H9 (cell line): ENCODE data around the gene TMEM132D. TPM values are rescaled to one million over a fixed set of nuclear protein-coding genes. Genes with fewer than 3 reads are reported as not detected.

Experiments
- DNase-seq: peaks from one replicate; pipeline ENCODE4 v3.0.0-alpha.2; 2017
- H2AFZ ChIP-seq: one replicate; pipeline ENCODE4 v1.6.1; 2013; ENCODE audit warnings: mild to moderate bottlenecking, low read length, control low read depth, moderate library complexity
- H2AK5ac ChIP-seq: 2 replicates; pipeline ENCODE4 v1.6.1; 2013; ENCODE audit warnings: low read length, control low read depth, mixed read lengths; ENCODE audit not compliant: insufficient read length
- H2BK120ac ChIP-seq: one replicate; pipeline ENCODE4 v1.6.1; 2013; ENCODE audit warnings: low read depth, mild to moderate bottlenecking, low read length, control low read depth, inconsistent platforms; ENCODE audit not compliant: poor library complexity, severe bottlenecking
- H2BK12ac ChIP-seq: 2 replicates; pipeline ENCODE4 v1.6.1; 2013; ENCODE audit warnings: low read length, control low read depth, mixed read lengths, low read depth; ENCODE audit not compliant: insufficient read length
- H2BK15ac ChIP-seq: 2 replicates; pipeline ENCODE4 v1.6.1; 2013; ENCODE audit warnings: low read depth, low read length, control low read depth
- H2BK20ac ChIP-seq: one replicate; pipeline ENCODE4 v1.6.1; 2013; ENCODE audit warnings: low read depth, mild to moderate bottlenecking, low read length, control low read depth, inconsistent platforms; ENCODE audit not compliant: poor library complexity, severe bottlenecking
- H2BK5ac ChIP-seq: 2 replicates; pipeline ENCODE4 v1.6.1; 2013; ENCODE audit warnings: low read length, control low read depth, mixed read lengths; ENCODE audit not compliant: insufficient read length
- H3K14ac ChIP-seq: 2 replicates; pipeline ENCODE4 v1.6.1; 2013; ENCODE audit warnings: low read length, control low read depth; ENCODE audit not compliant: insufficient read depth
- H3K18ac ChIP-seq: 2 replicates; pipeline ENCODE4 v1.6.1; 2013; ENCODE audit warnings: low read depth, mild to moderate bottlenecking, mixed read lengths, low read length, control low read depth; ENCODE audit not compliant: insufficient read length
- H3K23ac ChIP-seq: 2 replicates; pipeline ENCODE4 v1.6.1; 2013; ENCODE audit warnings: low read length, control low read depth, mixed read lengths, low read depth; ENCODE audit not compliant: insufficient read length
- H3K23me2 ChIP-seq: 2 replicates; pipeline ENCODE4 v1.6.1; 2013; ENCODE audit warnings: low read depth, mild to moderate bottlenecking, mixed read lengths, low read length, control low read depth; ENCODE audit not compliant: insufficient read length, poor library complexity, severe bottlenecking
- H3K27ac ChIP-seq: 2 replicates; pipeline ENCODE4 v1.5.1; 2013; ENCODE audit warnings: low read length, control low read depth, mixed read lengths, low read depth; ENCODE audit not compliant: insufficient read length
- H3K27me3 ChIP-seq: 2 replicates; pipeline ENCODE4 v1.6.1; 2013; ENCODE audit warnings: low read length, control low read depth, inconsistent platforms; ENCODE audit not compliant: insufficient read depth
- H3K4ac ChIP-seq: 2 replicates; pipeline ENCODE4 v1.6.1; 2013; ENCODE audit warnings: low read depth, mild to moderate bottlenecking, control low read depth, inconsistent platforms, low read length, moderate library complexity
- H3K4me1 ChIP-seq: 2 replicates; pipeline ENCODE4 v1.6.1; 2013; ENCODE audit warnings: low read length, control low read depth, inconsistent platforms; ENCODE audit not compliant: insufficient read depth
- H3K4me2 ChIP-seq: 2 replicates; pipeline ENCODE4 v1.6.1; 2013; ENCODE audit warnings: low read length, control low read depth, mixed read lengths; ENCODE audit not compliant: insufficient read length, insufficient read depth
- H3K56ac ChIP-seq: 2 replicates; pipeline ENCODE4 v1.6.1; 2013; ENCODE audit warnings: low read depth, mild to moderate bottlenecking, mixed read lengths, low read length, control low read depth; ENCODE audit not compliant: insufficient read length
- H3K79me1 ChIP-seq: 2 replicates; pipeline ENCODE4 v1.6.1; 2013; ENCODE audit warnings: low read depth, mild to moderate bottlenecking, moderate library complexity, low read length, control low read depth, inconsistent platforms; ENCODE audit not compliant: insufficient read depth, poor library complexity, severe bottlenecking
- H3K79me2 ChIP-seq: 2 replicates; pipeline ENCODE4 v1.6.1; 2013; ENCODE audit warnings: low read length, control low read depth, inconsistent platforms; ENCODE audit not compliant: insufficient read depth
- H3K9ac ChIP-seq: 2 replicates; pipeline ENCODE4 v1.6.1; 2013; ENCODE audit warnings: low read length, control low read depth, mixed read lengths; ENCODE audit not compliant: insufficient read length; ENCODE audit errors: extremely low read depth
- H3K9me3 ChIP-seq: one replicate; pipeline ENCODE4 v1.6.1; 2013; ENCODE audit warnings: low read depth, low read length, inconsistent platforms; ENCODE audit not compliant: control insufficient read depth
- H3T11ph ChIP-seq: one replicate; pipeline ENCODE4 v1.6.1; 2013; ENCODE audit warnings: mild to moderate bottlenecking, low read length, control low read depth, inconsistent platforms
- H4K20me1 ChIP-seq: one replicate; pipeline ENCODE4 v1.6.1; 2013; ENCODE audit not compliant: control insufficient read depth, insufficient read length, insufficient read depth
- H4K5ac ChIP-seq: 2 replicates; pipeline ENCODE4 v1.6.1; 2013; ENCODE audit warnings: low read depth, mild to moderate bottlenecking, mixed read lengths, low read length, control low read depth; ENCODE audit not compliant: insufficient read length
- H4K8ac ChIP-seq: replicated peaks from 2 replicates; pipeline ENCODE4 v1.6.1; 2013; ENCODE audit warnings: low read length, control low read depth, mixed read lengths, low read depth; ENCODE audit not compliant: insufficient read length
- H4K91ac ChIP-seq: 2 replicates; pipeline ENCODE4 v1.6.1; 2013; ENCODE audit warnings: low read depth, mild to moderate bottlenecking, moderate library complexity, mixed read lengths, low read length, control low read depth; ENCODE audit not compliant: insufficient read length
- H3K27ac Mint-ChIP-seq, 3 experiments: 2 replicates in 2 of 3; 3 replicates in 1 of 3; pipeline ENCODE4 v1.8.0; 2020 to 2021; ENCODE audit warnings: mixed read lengths in 3 of 3, mild to moderate bottlenecking in 1 of 3, moderate library complexity in 1 of 3
- H3K27me3 Mint-ChIP-seq: 2 replicates; pipeline ENCODE4 v1.8.0; 2021; ENCODE audit warnings: low read depth, mild to moderate bottlenecking, moderate library complexity, mixed read lengths
- H3K36me3 Mint-ChIP-seq, 3 experiments: 2 replicates in 2 of 3; 3 replicates in 1 of 3; pipeline ENCODE4 v1.8.0; 2020 to 2021; ENCODE audit warnings: low read depth in 3 of 3, mixed read lengths in 3 of 3; ENCODE audit not compliant: insufficient read depth in 1 of 3
- H3K4me1 Mint-ChIP-seq, 2 experiments: 2 replicates each; pipeline ENCODE4 v1.8.0; 2020; ENCODE audit warnings: mixed read lengths in 2 of 2
- H3K4me3 Mint-ChIP-seq, 2 experiments: 2 replicates in 1 of 2; 3 replicates in 1 of 2; pipeline ENCODE4 v1.8.0; 2020 to 2021; ENCODE audit warnings: mild to moderate bottlenecking in 2 of 2, mixed read lengths in 2 of 2, moderate library complexity in 1 of 2
- H3K9me3 Mint-ChIP-seq, 2 experiments: 2 replicates in 1 of 2; 3 replicates in 1 of 2; pipeline ENCODE4 v1.8.0; 2020; ENCODE audit warnings: mild to moderate bottlenecking in 2 of 2, mixed read lengths in 2 of 2, moderate library complexity in 1 of 2
- WGBS: extraction: QIAGEN DNeasy Blood & Tissue Kit; methylation state at CpG from one replicate; pipeline ENCODE4 v1.1.7; 2013; ENCODE audit warnings: missing lambda C conversion rate, low lambda C conversion rate, mixed read lengths; ENCODE audit not compliant: insufficient read length; ENCODE audit errors: extremely low coverage; 5-methylcytosine and 5-hydroxymethylcytosine counted together
- total RNA-seq: library from RNA; stranded (reverse); gene quantifications from 2 replicates; pipeline ENCODE4 v1.2.1, GENCODE V29; 2021
- TF ChIP-seq, protein P1 (sequence below): fragments of 200-600 bp; sonication (generic); conservative IDR thresholded peaks from 3 replicates; pipeline ENCODE4 v1.8.0; 2021; ENCODE audit warnings: antibody characterized with exemption, mild to moderate bottlenecking

Gene TMEM132D
- total RNA-seq, 1 experiment from 2014 or later, result 6.1 TPM

DNA sequence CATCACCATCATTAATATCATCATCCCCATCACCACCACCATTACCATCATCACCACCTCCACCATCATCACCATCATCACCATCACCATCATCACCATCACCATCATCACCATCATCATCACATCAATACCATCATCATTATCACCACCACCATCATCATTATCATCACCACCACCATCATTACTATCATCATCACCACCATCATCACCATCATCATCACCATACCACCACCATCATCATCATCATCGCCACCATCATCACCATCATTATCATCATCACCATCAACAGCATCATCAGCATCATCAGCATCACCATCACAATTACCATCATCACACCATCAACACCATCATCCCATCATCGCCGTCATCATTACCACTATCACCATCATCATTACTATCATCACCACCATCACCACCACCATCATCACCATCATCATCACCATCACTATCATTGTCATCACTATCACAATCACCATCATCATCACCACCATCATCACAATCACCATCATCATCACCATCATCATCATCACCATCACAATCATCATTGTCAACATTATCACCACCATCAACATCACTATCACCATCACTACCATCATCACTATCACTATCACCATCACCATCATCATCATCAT is 767.0 kb downstream of the TMEM132D start:
- H2AFZ ChIP-seq, result no peak overlapping the region
- no peak overlapping the region for H2BK15ac ChIP-seq
- H3K14ac ChIP-seq, result no peak overlapping the region
- Mint-ChIP-seq H3K27ac (no peak overlapping the region), H3K36me3 (no peaks in the 10 kb centered on the region), H3K4me3 (no peak overlapping the region), H3K9me3 (no peaks in the 10 kb centered on the region), H3K27me3 (no peaks in the 10 kb centered on the region), H3K4me1 (no peaks in the 10 kb centered on the region)
- H2BK120ac ChIP-seq, result no peak overlapping the region
- H4K8ac ChIP-seq, result no peak overlapping the region
- no peak overlapping the region for H3K9ac ChIP-seq
- no peak overlapping the region for H3K56ac ChIP-seq
- no peak overlapping the region for H2BK12ac ChIP-seq
- no peak overlapping the region for H4K5ac ChIP-seq
- no peaks in the 10 kb centered on the region; the same call in 1 of the 2 replicates for H3K4me1 ChIP-seq
- DNase-seq, result no peak
- no peaks in the 10 kb centered on the region for H3K27me3 ChIP-seq
- no peaks in the 10 kb centered on the region for H3K9me3 ChIP-seq
- no peaks in the 10 kb centered on the region for H3K79me2 ChIP-seq
- TF ChIP-seq, protein P1, sequence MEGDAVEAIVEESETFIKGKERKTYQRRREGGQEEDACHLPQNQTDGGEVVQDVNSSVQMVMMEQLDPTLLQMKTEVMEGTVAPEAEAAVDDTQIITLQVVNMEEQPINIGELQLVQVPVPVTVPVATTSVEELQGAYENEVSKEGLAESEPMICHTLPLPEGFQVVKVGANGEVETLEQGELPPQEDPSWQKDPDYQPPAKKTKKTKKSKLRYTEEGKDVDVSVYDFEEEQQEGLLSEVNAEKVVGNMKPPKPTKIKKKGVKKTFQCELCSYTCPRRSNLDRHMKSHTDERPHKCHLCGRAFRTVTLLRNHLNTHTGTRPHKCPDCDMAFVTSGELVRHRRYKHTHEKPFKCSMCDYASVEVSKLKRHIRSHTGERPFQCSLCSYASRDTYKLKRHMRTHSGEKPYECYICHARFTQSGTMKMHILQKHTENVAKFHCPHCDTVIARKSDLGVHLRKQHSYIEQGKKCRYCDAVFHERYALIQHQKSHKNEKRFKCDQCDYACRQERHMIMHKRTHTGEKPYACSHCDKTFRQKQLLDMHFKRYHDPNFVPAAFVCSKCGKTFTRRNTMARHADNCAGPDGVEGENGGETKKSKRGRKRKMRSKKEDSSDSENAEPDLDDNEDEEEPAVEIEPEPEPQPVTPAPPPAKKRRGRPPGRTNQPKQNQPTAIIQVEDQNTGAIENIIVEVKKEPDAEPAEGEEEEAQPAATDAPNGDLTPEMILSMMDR, result no peak
- H3K79me1 ChIP-seq, result no peaks in the 10 kb centered on the region
- H2AK5ac ChIP-seq, result no peak overlapping the region
- WGBS, result 100% methylated on average over 3 of the region's 3 CpGs
- H4K91ac ChIP-seq, result no peak overlapping the region
- H3K23ac ChIP-seq, result no peak overlapping the region
- no peak overlapping the region for H2BK20ac ChIP-seq
- no peak overlapping the region for H3K4me2 ChIP-seq
- H3K18ac ChIP-seq, result no peak overlapping the region
- H3K23me2 ChIP-seq, result no peaks in the 10 kb centered on the region
- no peak overlapping the region for H3K4ac ChIP-seq
- H4K20me1 ChIP-seq, result no peaks in the 10 kb centered on the region
- no peak overlapping the region for H3T11ph ChIP-seq
- H2BK5ac ChIP-seq, result no peak overlapping the region
- H3K27ac ChIP-seq, result no peak overlapping the region
